ENCODE data around the gene PIGS. TPM values are rescaled to one million over a fixed set of nuclear protein-coding genes. Genes with fewer than 3 reads are reported as not detected.
"Not testable (repeated sequence)": the region's sequence is repeated elsewhere in the genome, so short reads cannot be mapped to it uniquely, and the experiment has no call there.

The PIGS gene
- total RNA-seq, 1 donor from 2014 or later, result 16.3 TPM

DNA sequence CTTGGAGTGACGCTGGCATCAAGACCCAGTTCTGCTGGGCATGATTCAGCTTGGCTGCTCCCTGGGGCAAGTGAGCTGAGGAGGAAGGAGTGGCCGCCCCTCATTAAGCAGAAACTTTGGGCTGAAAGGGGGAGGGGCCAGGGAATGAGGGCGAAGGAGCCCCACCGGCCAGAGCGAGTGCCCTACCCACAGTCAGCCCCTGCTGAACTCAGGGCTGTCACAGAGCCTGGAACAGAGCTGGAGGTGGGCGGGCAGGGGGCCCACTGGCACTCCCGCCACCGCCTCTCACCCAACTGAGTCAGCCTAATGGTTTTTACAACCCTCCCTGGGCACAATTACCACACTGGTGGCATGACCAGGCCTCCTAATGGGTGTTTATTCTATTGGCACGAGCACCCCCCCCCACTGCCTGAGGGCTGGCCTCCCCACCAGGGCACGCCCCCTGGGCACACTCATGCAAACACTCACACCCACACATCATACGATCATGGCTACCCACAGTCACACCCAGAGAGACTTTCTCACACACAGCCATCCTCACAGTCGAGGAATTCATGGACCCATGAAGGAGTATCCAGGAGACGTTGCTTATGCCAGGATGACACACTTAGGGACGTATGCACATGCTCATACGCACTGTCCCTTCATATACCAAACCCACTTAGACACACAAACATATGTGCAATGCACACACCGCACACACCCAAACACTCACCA is 38.1 kb downstream of the PIGS start:
- DNase-seq (ENCODE audit: low spot score in 2 of 2) (no peak), FAIRE-seq (no peak)

DNA sequence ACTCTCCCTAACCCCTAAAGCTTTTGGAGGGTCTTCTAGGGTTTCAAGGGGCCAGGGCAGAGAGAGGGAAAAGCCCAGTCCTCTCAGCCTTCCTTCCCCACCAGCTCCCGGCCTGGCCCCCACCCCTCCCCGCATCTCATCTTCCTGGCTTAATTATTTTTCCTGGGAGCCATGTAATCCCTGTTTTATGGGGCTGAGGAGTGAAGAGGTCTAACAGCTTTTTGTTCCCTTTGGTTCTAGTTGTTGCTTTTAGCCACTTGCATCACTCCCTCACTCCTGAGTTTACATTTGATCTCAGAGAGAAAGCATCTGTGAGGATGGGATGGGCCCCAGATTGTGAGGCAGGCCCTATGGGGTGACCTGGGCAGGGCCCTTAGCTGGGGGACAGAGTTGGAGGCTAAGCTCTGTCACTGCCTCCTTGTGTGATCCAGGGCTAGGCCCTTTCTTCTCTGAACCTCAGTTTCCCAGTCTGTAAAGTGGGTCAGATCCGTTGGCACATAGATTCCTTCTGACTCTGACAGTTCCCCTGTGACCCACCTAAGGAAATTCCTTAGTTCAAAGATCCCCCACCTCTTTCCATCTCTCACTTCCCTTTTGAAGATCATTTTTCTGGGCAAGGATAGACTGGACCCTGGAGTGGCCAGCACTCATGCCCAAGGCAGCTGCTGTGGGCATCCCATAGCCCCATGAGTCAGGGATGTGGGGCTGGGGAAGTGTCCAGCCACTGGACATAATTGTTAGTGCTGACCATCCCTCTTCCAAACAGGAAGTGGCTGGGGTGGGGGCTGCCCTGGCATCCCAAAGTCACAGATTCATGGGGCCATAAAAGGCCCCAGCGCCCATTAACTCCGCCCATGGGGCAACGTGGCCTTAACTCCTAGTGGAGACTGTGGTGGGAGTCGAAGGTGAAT is 39.0 kb downstream of the PIGS start:
- FAIRE-seq, result no peak
- no peak for DNase-seq (ENCODE audit: low spot score in 2 of 2)

DNA sequence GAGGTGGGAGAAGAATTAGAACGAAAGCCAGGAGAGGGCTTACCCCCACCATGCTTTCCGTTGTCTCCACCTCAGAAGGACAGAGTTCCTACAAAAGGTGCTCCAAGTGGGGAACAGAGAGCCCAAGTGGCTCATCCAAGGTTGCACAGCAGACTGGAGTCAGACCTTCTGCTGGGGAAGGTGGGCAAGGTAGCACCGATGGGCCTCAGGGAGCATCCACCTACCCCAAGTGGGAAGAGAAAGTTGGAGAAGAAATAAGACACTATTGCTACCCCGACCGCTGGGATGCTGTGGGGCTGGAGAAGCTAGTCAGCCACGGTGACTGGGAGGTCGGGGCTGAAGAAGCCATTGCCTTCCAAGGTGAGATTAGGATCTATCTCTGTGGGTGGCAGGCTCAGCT is 40.4 kb downstream of the PIGS start:
- FAIRE-seq (no peak), DNase-seq (ENCODE audit: low spot score in 2 of 2) (no peak)

DNA sequence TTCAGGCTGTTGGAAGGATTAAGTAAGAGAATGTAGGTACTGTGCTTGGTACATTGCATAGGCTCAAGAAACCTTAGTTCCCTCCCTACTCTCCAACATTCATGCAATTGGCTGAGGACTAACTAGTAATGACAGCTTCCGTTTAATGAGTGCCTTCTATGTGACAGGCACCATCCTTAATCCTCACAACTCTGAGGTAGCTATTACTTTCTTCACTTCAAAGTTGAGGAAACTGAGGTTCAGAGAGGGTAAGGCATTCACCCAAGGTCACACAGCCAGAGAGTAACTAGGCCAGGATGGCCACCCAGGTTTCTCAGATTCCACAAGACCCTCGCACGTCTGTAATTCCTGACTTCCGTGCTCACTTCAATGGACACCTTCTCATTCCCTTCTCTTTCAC is 41.1 kb downstream of the PIGS start:
- FAIRE-seq (no peak), DNase-seq (ENCODE audit: low spot score in 2 of 2) (no peak)

DNA sequence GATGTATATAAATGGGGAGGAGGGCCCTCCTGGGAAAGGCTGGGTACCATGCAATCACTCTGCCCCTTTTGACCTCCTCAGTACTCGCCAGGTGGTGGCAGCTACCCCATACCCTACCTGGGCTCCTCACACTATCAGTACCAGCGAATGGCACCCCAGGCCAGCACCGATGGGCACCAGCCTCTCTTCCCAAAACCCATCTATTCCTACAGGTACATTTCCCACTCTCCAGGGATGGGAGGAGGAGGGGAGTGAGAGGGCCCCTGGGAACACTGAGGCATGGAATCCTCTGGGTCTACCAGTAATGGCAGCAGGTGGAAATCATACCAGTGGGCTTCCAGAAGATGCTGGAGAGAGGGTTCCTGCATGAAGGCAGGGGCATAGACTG is 42.3 kb downstream of the PIGS start:
- DNase-seq (ENCODE audit: low spot score in 2 of 2), result no peak
- no peak for FAIRE-seq

DNA sequence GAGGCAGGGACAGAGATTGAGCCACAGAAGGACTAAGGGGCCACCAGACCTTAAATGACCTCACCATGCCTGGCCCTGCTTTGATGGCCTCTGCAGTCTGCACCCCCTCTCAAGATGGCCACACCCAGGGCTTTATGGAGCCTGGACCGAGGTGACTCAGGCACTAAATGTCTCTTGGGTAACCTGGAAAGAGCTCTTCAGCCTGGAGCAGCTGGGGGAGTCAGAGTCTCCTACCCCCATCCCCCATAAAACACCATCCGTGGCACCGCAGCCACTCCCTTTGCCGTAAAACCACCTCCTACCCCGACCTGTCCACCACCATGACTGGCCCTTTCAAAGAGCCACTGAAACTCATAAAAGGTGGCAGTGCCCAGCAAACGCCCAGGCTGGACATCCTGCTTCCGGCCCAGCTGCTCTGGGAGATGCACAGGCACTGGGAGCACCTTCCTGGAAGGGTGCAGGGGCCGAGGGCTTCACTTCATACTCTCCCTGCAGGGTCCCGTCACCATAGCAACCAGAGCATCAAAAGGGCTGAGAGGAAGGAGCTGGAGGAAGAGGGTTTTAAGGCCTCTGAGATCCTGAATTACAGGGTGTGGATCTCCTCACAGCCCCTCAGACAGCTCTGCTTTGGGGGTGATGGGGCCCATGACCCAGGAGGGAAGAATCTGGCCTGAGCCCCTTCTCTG is 42.9 kb downstream of the PIGS start:
- DNase-seq (ENCODE audit: low spot score in 2 of 2) (no peak), FAIRE-seq (no peak)

DNA sequence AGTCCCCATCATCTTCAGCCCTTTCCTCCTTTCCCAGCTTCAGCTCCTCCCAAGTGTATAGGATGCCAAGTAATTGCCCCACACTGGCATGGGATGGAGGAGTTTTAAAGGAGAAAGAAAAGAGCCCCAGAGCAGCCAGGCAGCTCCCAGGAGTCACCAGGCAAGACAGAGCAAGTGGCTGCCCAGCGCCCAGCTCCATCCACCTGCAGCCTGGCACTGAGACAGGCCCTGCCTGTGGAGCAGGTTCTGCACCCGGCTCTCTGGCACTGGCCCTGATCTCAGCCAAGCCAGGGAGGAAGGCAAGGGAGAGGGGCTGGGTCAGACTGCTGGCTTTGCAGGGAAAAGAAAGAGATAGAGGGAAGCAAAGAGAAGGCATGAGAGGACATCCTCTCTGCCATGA is 43.5 kb downstream of the PIGS start:
- FAIRE-seq (no peak), DNase-seq (ENCODE audit: low spot score in 2 of 2) (no peak)

DNA sequence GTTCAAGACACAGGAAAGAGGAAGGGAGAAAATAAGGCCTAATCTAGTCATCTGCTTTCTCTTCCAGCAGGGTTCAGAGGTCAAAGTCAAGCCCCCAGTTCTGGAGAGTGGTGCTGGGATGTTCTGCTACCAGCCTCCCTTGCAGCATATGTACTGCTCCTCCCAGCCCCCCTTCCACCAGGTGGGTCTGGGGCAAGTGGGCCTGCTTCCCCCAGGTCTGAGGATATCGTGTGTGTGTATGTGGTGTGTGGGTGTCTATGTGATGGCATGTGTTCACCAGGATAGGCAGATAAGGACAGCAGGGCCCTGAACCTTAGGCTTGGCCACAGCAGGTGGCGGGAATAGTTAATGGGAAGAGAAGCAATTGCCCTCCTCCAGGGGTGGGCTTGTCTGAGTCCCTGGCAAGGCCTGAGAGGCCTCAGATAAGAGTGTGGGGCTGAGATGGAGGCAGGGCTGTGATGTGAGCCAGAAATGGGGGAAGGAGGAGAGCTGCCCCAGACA is 44.1 kb downstream of the PIGS start:
- DNase-seq (ENCODE audit: low spot score in 2 of 2), result no peak
- FAIRE-seq, result no peak

- DNase-seq (ENCODE audit: low spot score in 2 of 2), result no peak
Measured at GRCh38 chr17:28526381-28526780, 44.9 kb downstream of the PIGS start.

DNA sequence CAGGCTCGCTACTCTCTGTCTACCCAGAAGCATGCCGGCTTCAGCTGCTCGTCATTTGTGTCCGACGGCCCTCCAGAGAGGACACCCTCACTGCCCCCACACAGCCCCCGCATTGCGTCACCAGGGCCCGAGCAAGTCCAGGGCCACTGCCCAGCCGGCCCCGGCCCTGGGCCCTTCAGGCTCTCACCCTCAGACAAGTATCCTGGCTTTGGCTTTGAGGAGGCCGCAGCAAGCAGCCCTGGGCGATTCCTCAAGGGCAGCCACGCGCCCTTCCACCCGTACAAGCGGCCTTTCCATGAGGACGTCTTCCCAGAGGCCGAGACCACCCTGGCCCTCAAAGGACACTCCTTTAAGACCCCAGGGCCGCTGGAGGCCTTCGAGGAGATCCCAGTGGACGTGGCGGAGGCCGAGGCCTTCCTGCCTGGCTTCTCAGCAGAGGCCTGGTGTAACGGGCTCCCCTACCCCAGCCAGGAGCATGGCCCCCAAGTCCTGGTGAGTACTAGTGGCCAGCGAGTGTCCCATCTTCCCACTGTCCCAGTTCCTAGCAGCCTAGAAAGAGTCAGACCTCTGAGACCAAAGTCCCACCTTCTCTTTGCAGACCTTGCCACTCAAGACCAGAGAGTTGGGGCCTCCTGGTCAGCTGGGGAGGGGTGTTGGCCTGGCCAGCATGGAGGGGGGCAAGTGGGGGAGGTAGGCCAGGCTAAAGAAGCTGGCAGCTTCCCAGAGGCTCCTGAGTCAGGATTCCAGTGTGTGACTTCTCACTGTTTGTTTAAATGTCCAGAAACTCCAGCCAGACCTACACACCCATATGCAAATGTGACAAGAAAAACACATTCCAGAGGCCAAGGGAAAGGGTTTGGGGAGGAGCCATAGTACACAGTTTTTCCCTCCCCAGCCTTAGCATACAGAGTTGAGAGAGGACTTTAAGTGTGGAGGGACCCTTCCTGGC is 46.6 kb downstream of the PIGS start:
- DNase-seq (ENCODE audit: low spot score in 2 of 2) (no peak), FAIRE-seq (no peak)

More at GRCh38 chr17:28526381-28526780, 44.9 kb downstream of the PIGS start:
- no peak for FAIRE-seq

GRCh38 chr17:28523876-28524275 is 47.4 kb downstream of the PIGS start:
- DNase-seq (ENCODE audit: low spot score in 2 of 2) (no peak), FAIRE-seq (no peak)

DNA sequence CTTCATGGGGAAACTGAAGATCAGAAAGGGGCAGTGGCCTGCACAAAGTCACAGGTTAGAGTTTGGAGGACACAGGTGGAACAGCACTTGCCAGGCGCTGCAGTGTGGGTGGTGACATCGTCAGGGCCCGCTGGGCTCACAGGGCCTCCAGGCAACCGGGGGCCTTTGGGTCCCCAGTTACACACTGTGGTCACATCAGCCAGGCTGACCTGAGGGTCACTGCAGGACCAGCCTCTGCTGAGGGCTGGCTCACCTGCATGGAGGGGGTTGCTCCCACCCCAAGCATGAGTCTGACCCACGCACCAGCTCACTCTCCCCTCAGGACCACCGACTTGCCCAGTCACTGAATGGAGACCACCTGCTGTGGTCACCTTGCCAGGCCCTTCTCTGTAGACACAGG is 48.1 kb downstream of the PIGS start:
- no peak for FAIRE-seq
- no peak for DNase-seq (ENCODE audit: low spot score in 2 of 2)

DNA sequence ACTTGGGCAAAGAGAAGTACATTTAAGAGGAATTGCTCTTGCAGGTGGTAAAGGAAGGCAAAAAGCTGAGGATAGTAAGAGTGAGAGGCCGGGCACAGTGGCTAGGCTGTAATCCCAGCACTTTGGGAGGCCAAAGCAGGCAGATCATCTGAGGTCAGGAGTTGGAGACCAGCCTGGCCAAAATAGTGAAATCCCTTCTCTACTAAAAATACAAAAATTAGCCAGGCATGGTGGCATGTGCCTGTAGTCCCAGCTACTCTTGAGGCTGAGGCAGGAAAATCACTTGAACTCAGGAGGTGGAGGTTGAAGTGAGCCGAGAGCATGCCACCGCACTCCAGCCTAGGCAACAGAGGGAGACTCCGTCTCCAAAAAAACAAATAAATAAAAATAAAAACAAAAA is 49.0 kb downstream of the PIGS start:
- FAIRE-seq; DNase-seq (ENCODE audit: low spot score in 2 of 2): not testable (repeated sequence)

GRCh38 chr17:28521311-28522085 is 49.8 kb downstream of the PIGS start:
- DNase-seq (ENCODE audit: low spot score in 2 of 2) (no peak), FAIRE-seq (no peak)

GRCh38 chr17:28520687-28521086 is 50.6 kb downstream of the PIGS start:
- no peak for DNase-seq (ENCODE audit: low spot score in 2 of 2)
- no peak for FAIRE-seq

GRCh38 chr17:28519236-28519635 is 52.1 kb downstream of the PIGS start:
- DNase-seq (ENCODE audit: low spot score in 2 of 2), result no peak

GRCh38 chr17:28518578-28518977 is 52.7 kb downstream of the PIGS start:
- FAIRE-seq (no peak), DNase-seq (ENCODE audit: low spot score in 2 of 2) (no peak)

More at GRCh38 chr17:28519236-28519635, 52.1 kb downstream of the PIGS start:
- no peak for FAIRE-seq

DNA sequence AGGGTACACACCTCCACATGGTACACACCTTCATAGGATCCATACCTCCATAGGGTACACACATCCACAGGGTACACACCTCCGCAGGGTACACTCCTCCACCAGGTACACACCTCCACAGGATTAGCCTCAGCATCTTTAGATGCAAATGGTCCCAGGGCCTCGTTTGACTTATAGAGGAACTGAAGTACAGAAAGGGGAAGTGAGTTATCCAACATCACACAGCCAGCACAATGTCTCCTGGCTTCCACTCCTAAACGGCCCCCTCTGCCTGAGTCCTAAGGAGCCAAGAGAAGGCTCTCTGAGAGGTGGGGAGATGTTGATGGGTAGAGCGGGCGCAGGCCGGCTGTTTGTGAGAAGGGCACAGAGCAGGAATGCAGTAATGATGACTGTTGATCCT is 53.2 kb downstream of the PIGS start:
- no peak for FAIRE-seq

DNA sequence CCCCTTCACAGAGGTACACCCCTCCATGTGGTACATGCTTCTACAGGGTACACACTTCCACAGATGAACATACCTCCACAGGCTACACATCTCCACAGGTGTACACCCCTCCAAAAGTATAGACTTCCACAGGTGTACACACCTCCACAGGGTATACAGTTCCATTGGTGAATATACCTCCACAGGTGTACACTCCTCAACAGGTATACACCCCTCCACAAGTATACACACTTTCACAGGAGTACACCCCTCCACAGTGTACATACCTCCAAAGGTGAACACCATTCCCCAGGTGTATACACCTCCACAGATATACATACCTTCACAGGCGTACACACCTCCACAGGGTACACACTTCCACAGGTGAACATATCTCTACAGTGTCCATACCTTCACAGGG is 55.8 kb downstream of the PIGS start:
- no peak for DNase-seq (ENCODE audit: low spot score in 2 of 2)
- FAIRE-seq, result no peak

More for the DNA sequence above, 53.2 kb downstream of the PIGS start:
- DNase-seq (ENCODE audit: low spot score in 2 of 2), result no peak
